K562 (cell line): ENCODE results near the gene SHMT1.

Experiments
- EP300 ChIP-seq: IDR thresholded peaks from 2 replicates; pipeline ENCODE4 v1.6.1; 2012; ENCODE audit warnings: low read length, improper control_type of control experiment
- POLR2A ChIP-seq: fragments of 450-650 bp; conservative IDR thresholded peaks from 2 replicates; pipeline ENCODE4 v1.6.1; 2016
- SREBF2 ChIP-seq: sonication (generic); formaldehyde crosslinking; IDR thresholded peaks from 2 replicates; pipeline ENCODE4 v1.4.0; 2020; ENCODE audit warnings: mild to moderate bottlenecking, missing genetic modification reagents

DNA sequence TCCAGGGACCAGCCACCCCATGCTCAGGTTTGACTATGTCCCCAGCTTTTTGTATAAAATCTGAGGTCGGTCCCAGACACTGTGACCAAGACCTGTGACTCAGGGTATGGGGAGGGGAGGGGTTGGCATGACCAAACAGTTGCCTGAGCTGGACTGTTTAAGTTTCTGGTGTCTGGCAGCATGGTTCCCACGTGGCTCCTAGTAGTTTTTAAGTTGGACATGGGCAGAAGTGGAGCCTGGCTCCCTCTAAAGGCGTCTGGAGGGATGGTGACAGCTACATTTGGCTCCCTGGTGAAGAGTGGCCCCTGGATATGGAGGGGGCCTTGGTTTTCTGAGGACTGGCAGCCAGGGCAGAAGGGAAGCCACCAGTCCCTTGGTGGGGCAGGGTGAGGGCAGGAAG, 40.3 kb downstream of the SHMT1 start:
- TF ChIP-seq POLR2A = no peak
- TF ChIP-seq SREBF2 (CRISPR knock-in tag) = no peak
- no peak for TF ChIP-seq EP300
